SH-SY5Y (cell line): ENCODE results near the gene PPP1R14C.

ENCODE experiments used
- GATA2 ChIP-seq: IDR thresholded peaks from 2 replicates; pipeline ENCODE4 v1.6.1; 2011; ENCODE audit warnings: mild to moderate bottlenecking, low read depth, low read length
- GATA3 ChIP-seq: IDR thresholded peaks from 2 replicates; pipeline ENCODE4 v1.6.1; 2011; ENCODE audit warnings: low read depth, mild to moderate bottlenecking, low read length, moderate library complexity

- TF ChIP-seq GATA2: no peak
- no peak for TF ChIP-seq GATA3
These were observed 110.0 kb downstream of the PPP1R14C start for GRCh38 chr6:150252714-150253444.
